ENCODE results near the gene NLGN1.

DNA sequence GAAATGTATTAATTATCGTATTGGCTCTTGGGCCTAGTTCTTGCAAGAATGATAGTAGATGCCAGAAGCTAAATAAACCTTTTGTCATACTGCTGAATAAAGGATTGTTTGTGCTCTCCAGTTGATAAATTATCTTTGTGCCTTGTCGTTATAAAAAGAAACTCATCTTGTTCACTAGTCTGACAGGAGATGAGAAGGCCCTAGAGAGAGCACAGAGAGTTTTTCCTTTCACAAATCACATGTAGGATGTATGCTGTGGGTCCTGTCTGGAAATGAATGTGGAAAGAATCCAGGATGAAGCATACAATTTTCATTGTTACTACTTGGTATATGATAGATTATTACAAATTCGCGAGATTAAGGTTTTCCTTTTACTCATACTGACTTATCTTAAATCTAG is 113.0 kb downstream of the NLGN1 start:
- TF ChIP-seq CTCF (IDR thresholded peaks at IDR 0.05): no peak
- TF ChIP-seq POLR2A (IDR thresholded peaks at IDR 0.05): no peak
- TF ChIP-seq POLR2AphosphoS5 (IDR thresholded peaks at IDR 0.05): no peak
